Progenitor cell of endocrine pancreas (in vitro differentiated cells): ENCODE data around the gene APC2. TPM values are rescaled to one million over a fixed set of nuclear protein-coding genes. Genes with fewer than 3 reads are reported as not detected.
A peak's percentile ranks its signal among the peaks of the same experiment; 100 is the strongest.
"Not testable (repeated sequence)": the region's sequence is repeated elsewhere in the genome, so short reads cannot be mapped to it uniquely, and the experiment has no call there.

ENCODE experiments used
- DNase-seq: peaks from one replicate; pipeline ENCODE4 v3.0.0; 2021; ENCODE audit warnings: low spot score; ENCODE audit not compliant: unreplicated experiment
- H3K27ac Mint-ChIP-seq: 2 replicates; pipeline ENCODE4 v1.8.0; 2021; ENCODE audit warnings: mild to moderate bottlenecking, moderate library complexity, mixed read lengths
- H3K27me3 Mint-ChIP-seq: 2 replicates; pipeline ENCODE4 v1.8.0; 2021; ENCODE audit warnings: mixed read lengths
- H3K36me3 Mint-ChIP-seq: 2 replicates; pipeline ENCODE4 v1.8.0; 2022; ENCODE audit warnings: mixed read lengths; ENCODE audit not compliant: insufficient read depth
- H3K4me1 Mint-ChIP-seq: 2 replicates; pipeline ENCODE4 v1.8.0; 2021; ENCODE audit warnings: low read depth, mixed read lengths
- H3K4me3 Mint-ChIP-seq: 2 replicates; pipeline ENCODE4 v1.8.0; 2021; ENCODE audit warnings: low read depth, mild to moderate bottlenecking, moderate library complexity, mixed read lengths
- H3K9me3 Mint-ChIP-seq: 2 replicates; pipeline ENCODE4 v1.8.0; 2021; ENCODE audit warnings: low read depth, mixed read lengths
- CTCF ChIP-seq: fragments of 200-600 bp; sonication (generic); IDR thresholded peaks from one replicate; pipeline ENCODE4 v1.5.0; 2021; ENCODE audit warnings: antibody characterized with exemption, mild to moderate bottlenecking; ENCODE audit not compliant: unreplicated experiment
- total RNA-seq: library from RNA; stranded (reverse); gene quantifications from 2 replicates; pipeline ENCODE4 v1.2.1, GENCODE V29; 2021

Gene APC2
- total RNA-seq, 1 donor from 2014 or later: 5.8 TPM

DNA sequence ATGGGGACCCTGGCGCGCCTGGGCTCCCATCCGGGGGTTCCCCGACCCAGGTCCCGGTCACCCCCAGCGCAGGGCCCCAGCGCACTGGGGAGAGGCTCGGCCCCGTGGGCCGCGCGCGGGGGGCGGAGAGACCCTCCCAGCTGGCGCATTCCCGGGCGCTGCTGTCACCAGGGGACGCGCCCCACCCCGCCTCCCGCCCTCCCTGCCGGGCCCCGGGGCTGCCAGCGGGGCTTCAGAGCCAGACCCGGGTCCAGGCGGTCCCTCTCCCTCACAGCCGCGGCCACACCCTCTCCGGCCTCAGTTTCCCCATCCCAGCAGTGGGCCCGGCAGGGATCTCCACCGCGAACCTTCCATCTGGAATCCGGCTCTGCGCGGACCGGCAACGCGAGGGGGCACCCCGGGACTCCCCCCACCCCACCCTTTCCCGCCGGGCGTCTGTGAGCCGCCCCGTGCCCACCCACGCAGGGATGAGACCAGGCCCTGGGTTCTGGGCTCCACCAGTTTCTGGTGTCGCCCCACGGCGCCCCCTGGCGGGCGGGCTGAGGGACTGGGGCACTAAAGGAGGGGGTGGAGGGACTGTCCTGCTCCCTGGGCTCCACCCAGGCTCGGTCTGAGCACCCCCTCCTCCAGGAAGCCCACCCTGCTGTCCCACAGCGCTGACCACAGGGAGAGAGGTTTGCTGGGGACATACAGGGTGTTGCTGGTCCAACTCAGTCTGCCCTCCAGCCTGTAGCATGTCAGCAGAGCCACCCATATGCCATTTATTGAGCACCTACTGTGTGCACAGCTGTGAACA is 63.8 kb downstream of the APC2 start:
- no peaks in the 10 kb centered on the region for H3K36me3 Mint-ChIP-seq

DNA sequence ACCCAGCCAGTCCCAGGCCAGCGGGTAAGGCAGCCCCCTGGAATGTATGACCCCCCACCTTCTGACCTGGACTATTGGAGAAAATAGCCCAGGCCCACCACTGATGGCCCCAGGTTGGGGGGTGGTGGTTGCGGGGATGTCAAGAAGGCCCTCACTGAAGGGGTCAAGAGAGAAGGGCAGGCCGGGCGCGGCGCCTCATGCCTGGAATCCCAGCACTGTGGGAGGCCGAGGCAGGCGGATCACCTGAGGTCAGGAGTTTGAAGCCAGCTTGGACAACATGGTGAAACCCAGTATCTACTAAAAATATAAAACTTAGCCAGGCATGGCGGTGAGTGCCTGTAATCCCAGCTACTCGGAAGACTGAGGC is 64.4 kb downstream of the APC2 start:
- DNase-seq: no peak
- no peaks in the 10 kb centered on the region for H3K9me3 Mint-ChIP-seq
- H3K4me3 Mint-ChIP-seq: no peak overlapping the region
- no peak overlapping the region for H3K27ac Mint-ChIP-seq
- no peaks in the 10 kb centered on the region for H3K36me3 Mint-ChIP-seq
- peaks cover 3% of the 10 kb centered on the region for H3K4me1 Mint-ChIP-seq
- peaks cover 51% of the 10 kb centered on the region for H3K27me3 Mint-ChIP-seq
- no peak for TF ChIP-seq CTCF

More for the DNA sequence above, 63.8 kb downstream of the APC2 start:
- no peak overlapping the region for H3K27ac Mint-ChIP-seq
- no peak for DNase-seq
- peaks cover 49% of the 10 kb centered on the region for H3K27me3 Mint-ChIP-seq
- no peaks in the 10 kb centered on the region for H3K9me3 Mint-ChIP-seq
- H3K4me3 Mint-ChIP-seq: no peak overlapping the region
- TF ChIP-seq CTCF: peak; percentile 58
- peaks cover 3% of the 10 kb centered on the region for H3K4me1 Mint-ChIP-seq

DNA sequence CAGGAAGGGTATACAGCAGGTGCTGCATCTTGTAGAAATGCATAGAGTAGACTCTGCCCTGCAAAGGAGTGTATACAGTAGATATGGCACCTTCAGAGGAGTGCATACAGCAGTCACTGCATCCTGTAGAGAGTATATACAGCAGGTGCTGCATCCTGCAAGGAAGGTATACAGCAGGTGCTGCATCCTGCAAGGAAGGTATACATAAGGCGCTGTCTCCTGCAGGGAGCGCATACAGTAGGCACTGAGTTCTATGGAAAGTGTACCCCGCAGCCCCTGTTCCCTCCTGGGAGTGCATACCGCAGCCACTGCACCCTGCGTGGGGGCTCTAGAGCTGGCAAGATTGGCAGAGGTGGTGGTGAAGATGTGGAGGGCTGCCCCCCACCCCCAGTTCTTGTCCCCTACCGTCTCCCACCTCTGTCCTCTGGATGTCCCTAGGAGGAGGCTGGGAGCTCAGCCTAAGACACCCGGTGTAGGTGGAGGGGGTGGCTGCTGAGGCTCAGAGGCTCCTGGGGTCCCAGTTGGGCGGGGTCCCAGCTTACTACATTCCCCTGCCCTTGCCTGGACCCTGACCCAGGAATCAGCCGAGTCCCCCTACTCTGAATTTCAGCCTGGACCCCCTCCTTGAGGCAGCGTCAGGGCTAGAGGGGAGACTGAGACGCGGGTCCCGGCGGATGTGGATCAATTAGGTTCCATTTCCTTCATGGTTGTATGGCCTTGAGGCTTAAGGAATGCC is 65.2 kb downstream of the APC2 start:
- H3K4me1 Mint-ChIP-seq: no peaks in the 10 kb centered on the region
- no peak overlapping the region for H3K4me3 Mint-ChIP-seq
- no peak for DNase-seq
- H3K27ac Mint-ChIP-seq: no peak overlapping the region
- no peaks in the 10 kb centered on the region for H3K9me3 Mint-ChIP-seq
- H3K27me3 Mint-ChIP-seq: peaks cover 48% of the 10 kb centered on the region
- no peak for TF ChIP-seq CTCF
- H3K36me3 Mint-ChIP-seq: no peaks in the 10 kb centered on the region

- TF ChIP-seq CTCF: no peak
- Mint-ChIP-seq H3K36me3 (no peaks in the 10 kb centered on the region), H3K27me3 (peaks cover 41% of the 10 kb centered on the region), H3K4me1 (no peaks in the 10 kb centered on the region), H3K27ac (no peak overlapping the region), H3K9me3 (no peaks in the 10 kb centered on the region), H3K4me3 (no peak overlapping the region)
- DNase-seq: no peak
Observed at GRCh38 chr19:1516395-1516753, 66.5 kb downstream of the APC2 start.

- peaks cover 53% of the 10 kb centered on the region for H3K27me3 Mint-ChIP-seq
- H3K4me1 Mint-ChIP-seq: no peaks in the 10 kb centered on the region
- no peak overlapping the region for H3K27ac Mint-ChIP-seq
- no peak overlapping the region for H3K4me3 Mint-ChIP-seq
- no peaks in the 10 kb centered on the region for H3K36me3 Mint-ChIP-seq
- no peak for TF ChIP-seq CTCF
- H3K9me3 Mint-ChIP-seq: no peaks in the 10 kb centered on the region
- DNase-seq: no peak
Observed at GRCh38 chr19:1518471-1518870, 68.5 kb downstream of the APC2 start.

GRCh38 chr19:1519802-1520201 is 69.9 kb downstream of the APC2 start:
- DNase-seq, H3K4me3 Mint-ChIP-seq, H3K36me3 Mint-ChIP-seq, H3K4me1 Mint-ChIP-seq, H3K9me3 Mint-ChIP-seq: not testable (repeated sequence)
- H3K27me3 Mint-ChIP-seq: peaks cover 56% of the 10 kb centered on the region
- H3K27ac Mint-ChIP-seq: peak overlapping the region; percentile 77
